Daoy (cell line): ENCODE results near the gene FAAP20. TPM values are rescaled to one million over a fixed set of nuclear protein-coding genes. Genes with fewer than 3 reads are reported as not detected.

Source experiments
- DNase-seq: peaks from one replicate; pipeline ENCODE4 v3.0.0-alpha.2; 2015; ENCODE audit warnings: low read depth
- total RNA-seq: library from RNA; depleted of rRNA; stranded (reverse); fragments of >200 nt; shearing (Covaris generic); gene quantifications from 2 replicates; pipeline ENCODE4 v1.2.3, GENCODE V29; 2014

The FAAP20 gene
- total RNA-seq, 1 experiment from 2014 or later, result 26.3 TPM

- DNase-seq, result no peak
Observed at GRCh38 chr1:2195785-2196184, 1.2 kb upstream of the FAAP20 start.

- peak; percentile 91 for DNase-seq
Observed at GRCh38 chr1:2194898-2195673, 514 bp upstream of the FAAP20 start.

- DNase-seq, result no peak
Observed at GRCh38 chr1:2193514-2194281, 874 bp downstream of the FAAP20 start.

- no peak for DNase-seq
Observed at GRCh38 chr1:2192031-2192995, 2.3 kb downstream of the FAAP20 start.

GRCh38 chr1:2190491-2190976, 4.0 kb downstream of the FAAP20 start:
- no peak for DNase-seq

- peak; percentile 96 for DNase-seq
Observed at GRCh38 chr1:2189459-2190425, 4.8 kb downstream of the FAAP20 start.

- no peak for DNase-seq
Observed at GRCh38 chr1:2188336-2188735, 6.2 kb downstream of the FAAP20 start.

GRCh38 chr1:2187619-2188018, 7.0 kb downstream of the FAAP20 start:
- no peak for DNase-seq

GRCh38 chr1:2186901-2187300, 7.7 kb downstream of the FAAP20 start:
- no peak for DNase-seq

GRCh38 chr1:2185880-2186855, 8.4 kb downstream of the FAAP20 start:
- DNase-seq, result no peak

- DNase-seq, result no peak
Observed at GRCh38 chr1:2184934-2185333, 9.6 kb downstream of the FAAP20 start.

GRCh38 chr1:2184531-2184930, 10.0 kb downstream of the FAAP20 start:
- DNase-seq, result no peak

GRCh38 chr1:2183937-2184334, 10.6 kb downstream of the FAAP20 start:
- DNase-seq, result no peak

GRCh38 chr1:2182376-2182775, 12.2 kb downstream of the FAAP20 start:
- DNase-seq, result no peak

- DNase-seq, result no peak
Observed at GRCh38 chr1:2181752-2182151, 12.8 kb downstream of the FAAP20 start.

GRCh38 chr1:2181271-2181670, 13.3 kb downstream of the FAAP20 start:
- no peak for DNase-seq

- peak; percentile 64 for DNase-seq
Observed at GRCh38 chr1:2180297-2181245, 14.0 kb downstream of the FAAP20 start.
